ENCODE data around the gene C1orf216. TPM values are rescaled to one million over a fixed set of nuclear protein-coding genes. Genes with fewer than 3 reads are reported as not detected.

The C1orf216 gene
- total RNA-seq, 1 experiment from 2014 or later: 11.5 TPM

DNA sequence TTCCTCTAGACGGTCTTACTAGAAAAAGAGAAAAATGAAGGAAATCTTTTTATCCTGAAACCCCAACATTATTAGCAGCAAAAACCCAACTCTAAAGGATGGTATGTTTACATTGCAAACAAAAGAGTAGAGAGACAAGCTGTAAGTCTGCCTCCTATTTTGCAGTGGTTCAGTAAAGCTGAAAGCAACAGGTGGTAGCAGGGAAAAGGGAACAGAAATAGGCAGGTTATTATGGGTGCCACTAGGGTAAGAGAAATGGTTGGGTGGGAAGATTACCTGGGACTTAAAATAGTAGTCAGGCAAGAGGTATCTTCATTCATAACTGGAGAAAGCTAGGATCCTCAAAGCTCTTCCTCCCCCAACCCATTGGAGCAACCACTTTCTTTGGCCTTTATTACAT lies 37.4 kb upstream of the C1orf216 start:
- intact Hi-C loops (cut with micrococcal nuclease; ENCODE audit: unreplicated experiment): no loop called here
- Mint-ChIP-seq H3K36me3 (ENCODE audit: insufficient read depth, unreplicated experiment) (peaks cover 7% of the 10 kb centered on the region), H3K4me3 (ENCODE audit: low read depth, unreplicated experiment) (no peak overlapping the region), H3K27ac (ENCODE audit: unreplicated experiment) (no peak overlapping the region), H3K4me1 (ENCODE audit: low read depth, unreplicated experiment) (no peaks in the 10 kb centered on the region), H3K9me3 (ENCODE audit: low read depth, unreplicated experiment) (no peaks in the 10 kb centered on the region), H3K27me3 (ENCODE audit: unreplicated experiment) (no peaks in the 10 kb centered on the region)
- CTCF ChIA-PET: no interaction called here
- BruUV-seq (replicated peaks): no TSS peak
- no peak for DNase-seq
- TF ChIP-seq, protein P1, sequence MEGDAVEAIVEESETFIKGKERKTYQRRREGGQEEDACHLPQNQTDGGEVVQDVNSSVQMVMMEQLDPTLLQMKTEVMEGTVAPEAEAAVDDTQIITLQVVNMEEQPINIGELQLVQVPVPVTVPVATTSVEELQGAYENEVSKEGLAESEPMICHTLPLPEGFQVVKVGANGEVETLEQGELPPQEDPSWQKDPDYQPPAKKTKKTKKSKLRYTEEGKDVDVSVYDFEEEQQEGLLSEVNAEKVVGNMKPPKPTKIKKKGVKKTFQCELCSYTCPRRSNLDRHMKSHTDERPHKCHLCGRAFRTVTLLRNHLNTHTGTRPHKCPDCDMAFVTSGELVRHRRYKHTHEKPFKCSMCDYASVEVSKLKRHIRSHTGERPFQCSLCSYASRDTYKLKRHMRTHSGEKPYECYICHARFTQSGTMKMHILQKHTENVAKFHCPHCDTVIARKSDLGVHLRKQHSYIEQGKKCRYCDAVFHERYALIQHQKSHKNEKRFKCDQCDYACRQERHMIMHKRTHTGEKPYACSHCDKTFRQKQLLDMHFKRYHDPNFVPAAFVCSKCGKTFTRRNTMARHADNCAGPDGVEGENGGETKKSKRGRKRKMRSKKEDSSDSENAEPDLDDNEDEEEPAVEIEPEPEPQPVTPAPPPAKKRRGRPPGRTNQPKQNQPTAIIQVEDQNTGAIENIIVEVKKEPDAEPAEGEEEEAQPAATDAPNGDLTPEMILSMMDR (IDR thresholded peaks at IDR 0.05; ENCODE audit: unreplicated experiment): no peak

DNA sequence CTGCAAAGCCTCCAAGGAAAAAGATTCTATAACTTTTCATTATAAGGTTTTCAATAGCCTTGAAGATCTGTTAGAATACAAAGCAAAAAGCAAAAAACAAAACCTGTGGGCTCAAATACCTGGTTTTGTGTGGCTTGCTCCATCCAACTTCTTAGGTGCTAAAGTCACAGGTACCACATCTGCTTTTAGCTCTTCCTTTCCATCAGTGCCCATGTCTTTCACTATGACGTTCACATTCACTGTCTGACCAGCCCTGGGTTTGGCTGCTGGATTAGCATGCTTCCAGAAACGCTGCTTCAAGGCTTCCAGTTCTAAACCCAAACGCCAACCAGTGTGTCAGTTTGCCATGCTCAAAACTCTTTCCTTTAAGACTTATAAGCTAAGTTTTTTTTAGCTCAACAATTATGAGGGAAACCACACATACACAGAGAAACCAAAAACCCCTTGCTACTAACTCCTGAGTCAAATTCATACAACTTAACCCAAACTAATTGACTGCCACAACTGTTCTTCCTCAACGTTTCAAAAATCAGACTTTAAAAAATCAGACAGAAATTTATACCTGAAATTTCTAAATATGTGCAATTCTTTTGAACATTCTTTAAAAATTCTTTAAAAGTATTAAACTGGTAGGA lies 35.1 kb upstream of the C1orf216 start:
- H3K27me3 Mint-ChIP-seq (ENCODE audit: unreplicated experiment): no peaks in the 10 kb centered on the region
- no peaks in the 10 kb centered on the region for H3K36me3 Mint-ChIP-seq (ENCODE audit: insufficient read depth, unreplicated experiment)
- H3K9me3 Mint-ChIP-seq (ENCODE audit: low read depth, unreplicated experiment): no peaks in the 10 kb centered on the region
- H3K27ac Mint-ChIP-seq (ENCODE audit: unreplicated experiment): no peak overlapping the region
- BruUV-seq (replicated peaks): no TSS peak
- TF ChIP-seq, protein P1 (IDR thresholded peaks at IDR 0.05; ENCODE audit: unreplicated experiment): no peak
- no peak for DNase-seq
- intact Hi-C loops (cut with micrococcal nuclease; ENCODE audit: unreplicated experiment): no loop called here
- CTCF ChIA-PET: no interaction called here
- H3K4me3 Mint-ChIP-seq (ENCODE audit: low read depth, unreplicated experiment): no peak overlapping the region
- H3K4me1 Mint-ChIP-seq (ENCODE audit: low read depth, unreplicated experiment): no peaks in the 10 kb centered on the region

DNA sequence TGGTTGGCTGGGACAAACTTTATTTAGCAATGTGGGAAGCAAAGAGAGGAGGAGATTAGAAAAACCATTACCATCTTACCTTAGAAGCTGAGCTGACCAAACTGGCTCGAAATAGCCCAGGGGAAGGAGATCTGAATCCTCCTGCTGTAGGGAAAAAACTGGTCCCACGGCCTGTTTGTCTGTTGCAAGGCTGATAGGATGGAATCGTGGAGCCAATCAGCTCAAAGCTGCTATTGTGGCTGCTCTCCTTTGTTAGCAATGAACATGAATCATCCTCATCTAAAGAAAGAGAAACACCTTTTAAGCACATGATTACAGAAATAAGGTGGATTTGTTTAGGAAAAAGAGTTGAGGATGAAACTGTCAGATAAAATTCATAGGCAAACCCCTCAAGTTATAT lies 29.6 kb upstream of the C1orf216 start:
- CTCF ChIA-PET: interaction anchor here (1.5 kb wide), 1 partner anchor 19 kb away, joined by 3 read pairs; no protein-coding TSS in a partner anchor
- no peaks in the 10 kb centered on the region for H3K27me3 Mint-ChIP-seq (ENCODE audit: unreplicated experiment)
- H3K4me3 Mint-ChIP-seq (ENCODE audit: low read depth, unreplicated experiment): no peak overlapping the region
- intact Hi-C loops (cut with micrococcal nuclease; ENCODE audit: unreplicated experiment): no loop called here
- H3K4me1 Mint-ChIP-seq (ENCODE audit: low read depth, unreplicated experiment): no peaks in the 10 kb centered on the region
- H3K9me3 Mint-ChIP-seq (ENCODE audit: low read depth, unreplicated experiment): no peaks in the 10 kb centered on the region
- no TSS peak for BruUV-seq (replicated peaks)
- H3K27ac Mint-ChIP-seq (ENCODE audit: unreplicated experiment): no peak overlapping the region
- no peaks in the 10 kb centered on the region for H3K36me3 Mint-ChIP-seq (ENCODE audit: insufficient read depth, unreplicated experiment)
- DNase-seq: no peak
- TF ChIP-seq, protein P1 (IDR thresholded peaks at IDR 0.05; ENCODE audit: unreplicated experiment): no peak

DNA sequence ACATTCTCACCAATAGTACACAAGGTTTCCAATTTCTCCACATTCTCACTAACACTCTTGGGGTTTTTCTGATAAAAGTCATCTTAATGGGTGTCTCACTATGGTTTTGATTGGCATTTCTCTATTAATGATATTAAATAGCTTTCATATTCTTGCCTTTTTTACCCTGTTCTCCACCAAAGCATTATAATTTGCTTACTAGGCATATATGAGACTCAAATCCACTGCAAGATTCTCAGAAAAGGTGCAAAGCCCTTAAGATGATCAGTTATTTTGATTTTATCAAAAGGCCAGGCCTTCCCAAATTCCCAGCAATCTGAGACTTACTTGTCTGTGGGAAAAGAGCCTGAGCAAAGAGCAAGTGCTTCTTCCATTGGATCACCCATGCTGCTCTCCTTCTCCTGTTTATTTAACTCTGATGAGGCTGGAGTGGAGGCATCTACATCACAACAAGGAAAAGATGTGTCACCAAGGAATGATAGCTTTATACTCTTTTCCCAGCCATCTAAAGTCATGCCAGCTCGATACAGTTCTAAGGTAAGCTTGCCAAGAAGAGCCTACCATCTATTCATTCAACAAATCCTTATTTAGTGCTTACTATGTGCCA lies 26.5 kb upstream of the C1orf216 start:
- TF ChIP-seq, protein P1 (IDR thresholded peaks at IDR 0.05; ENCODE audit: unreplicated experiment): no peak
- intact Hi-C loops (cut with micrococcal nuclease; ENCODE audit: unreplicated experiment): no loop called here
- BruUV-seq (replicated peaks): no TSS peak
- peaks cover 6% of the 10 kb centered on the region for H3K36me3 Mint-ChIP-seq (ENCODE audit: insufficient read depth, unreplicated experiment)
- no peak overlapping the region for H3K4me3 Mint-ChIP-seq (ENCODE audit: low read depth, unreplicated experiment)
- H3K27me3 Mint-ChIP-seq (ENCODE audit: unreplicated experiment): no peaks in the 10 kb centered on the region
- DNase-seq: no peak
- H3K4me1 Mint-ChIP-seq (ENCODE audit: low read depth, unreplicated experiment): no peaks in the 10 kb centered on the region
- no peak overlapping the region for H3K27ac Mint-ChIP-seq (ENCODE audit: unreplicated experiment)
- H3K9me3 Mint-ChIP-seq (ENCODE audit: low read depth, unreplicated experiment): no peaks in the 10 kb centered on the region
- CTCF ChIA-PET: no interaction called here

Data from Calu3 (cell line).